GM12801 (cell line): ENCODE results near the gene THBS1.

ENCODE experiments used
- CTCF ChIP-seq: IDR thresholded peaks from one replicate; pipeline ENCODE4 v1.5.1; 2011; ENCODE audit warnings: control low read depth; ENCODE audit not compliant: insufficient read length; ENCODE audit errors: extremely low read depth

The THBS1 gene

GRCh38 chr15:39598958-39599845 is 18.3 kb downstream of the THBS1 start:
- TF ChIP-seq CTCF = no peak

- no peak for TF ChIP-seq CTCF
Measured at GRCh38 chr15:39599871-39600270, 19.0 kb downstream of the THBS1 start.

GRCh38 chr15:39602143-39602542 is 21.3 kb downstream of the THBS1 start:
- TF ChIP-seq CTCF = no peak

GRCh38 chr15:39605146-39605545 is 24.3 kb downstream of the THBS1 start:
- no peak for TF ChIP-seq CTCF

GRCh38 chr15:39608185-39609139 is 27.6 kb downstream of the THBS1 start:
- no peak for TF ChIP-seq CTCF

GRCh38 chr15:39609166-39609916 is 28.5 kb downstream of the THBS1 start:
- TF ChIP-seq CTCF = no peak
